HEK293 (cell line): ENCODE data around the gene EPOP.

ENCODE experiments used
- KLF1 ChIP-seq: fragments of 450-650 bp; formaldehyde crosslinking; IDR thresholded peaks from 2 replicates; pipeline ENCODE4 v1.5.1; 2016; ENCODE audit warnings: missing biosample characterization, missing genetic modification characterization
- KLF16 ChIP-seq: fragments of 450-650 bp; formaldehyde crosslinking; IDR thresholded peaks from 2 replicates; pipeline ENCODE4 v1.5.1; 2017; ENCODE audit warnings: missing biosample characterization, missing genetic modification characterization
- KLF8 ChIP-seq: fragments of 450-650 bp; formaldehyde crosslinking; IDR thresholded peaks from 2 replicates; pipeline ENCODE4 v1.5.1; 2016; ENCODE audit warnings: missing biosample characterization, missing genetic modification characterization
- PRDM4 ChIP-seq: fragments of 450-650 bp; formaldehyde crosslinking; IDR thresholded peaks from 2 replicates; pipeline ENCODE4 v1.5.1; 2017; ENCODE audit warnings: missing biosample characterization, missing genetic modification characterization
- SP7 ChIP-seq: fragments of 450-650 bp; formaldehyde crosslinking; IDR thresholded peaks from 2 replicates; pipeline ENCODE4 v1.5.1; 2016; ENCODE audit warnings: missing biosample characterization, missing genetic modification characterization
- YY1 ChIP-seq: fragments of 450-650 bp; formaldehyde crosslinking; IDR thresholded peaks from 2 replicates; pipeline ENCODE4 v1.5.1; 2018; ENCODE audit warnings: missing biosample characterization, missing genetic modification characterization
- ZNF10 ChIP-seq: fragments of 450-650 bp; formaldehyde crosslinking; IDR thresholded peaks from 2 replicates; pipeline ENCODE4 v1.5.1; 2017; ENCODE audit warnings: missing biosample characterization, missing genetic modification characterization
- ZNF112 ChIP-seq: fragments of 450-650 bp; formaldehyde crosslinking; IDR thresholded peaks from 2 replicates; pipeline ENCODE4 v1.5.0; 2017; ENCODE audit warnings: missing biosample characterization, missing genetic modification characterization
- ZNF140 ChIP-seq: fragments of 450-650 bp; formaldehyde crosslinking; IDR thresholded peaks from 2 replicates; pipeline ENCODE4 v1.5.1; 2016; ENCODE audit warnings: missing biosample characterization, missing genetic modification characterization
- ZNF175 ChIP-seq: fragments of 450-650 bp; formaldehyde crosslinking; IDR thresholded peaks from 2 replicates; pipeline ENCODE4 v1.5.1; 2016; ENCODE audit warnings: missing biosample characterization, missing genetic modification characterization
- ZNF18 ChIP-seq: fragments of 450-650 bp; formaldehyde crosslinking; IDR thresholded peaks from 2 replicates; pipeline ENCODE4 v1.5.1; 2016; ENCODE audit warnings: missing biosample characterization, missing genetic modification characterization
- ZNF24 ChIP-seq: fragments of 450-650 bp; formaldehyde crosslinking; IDR thresholded peaks from 2 replicates; pipeline ENCODE4 v1.5.1; 2016; ENCODE audit warnings: missing biosample characterization, missing genetic modification characterization
- ZNF280D ChIP-seq: fragments of 450-650 bp; formaldehyde crosslinking; IDR thresholded peaks from 2 replicates; pipeline ENCODE4 v1.5.1; 2016; ENCODE audit warnings: missing biosample characterization, missing genetic modification characterization
- ZNF341 ChIP-seq: fragments of 450-650 bp; formaldehyde crosslinking; IDR thresholded peaks from 2 replicates; pipeline ENCODE4; 2016; ENCODE audit warnings: low read depth, missing biosample characterization, missing genetic modification characterization
- ZNF354C ChIP-seq: fragments of 450-650 bp; formaldehyde crosslinking; IDR thresholded peaks from 2 replicates; pipeline ENCODE4 v1.5.1; 2016; ENCODE audit warnings: missing biosample characterization, missing genetic modification characterization, low read depth, borderline replicate concordance
- ZNF366 ChIP-seq: fragments of 450-650 bp; formaldehyde crosslinking; conservative IDR thresholded peaks from 2 replicates; pipeline ENCODE4 v1.5.1; 2016; ENCODE audit warnings: missing biosample characterization, missing genetic modification characterization
- ZNF416 ChIP-seq: fragments of 450-650 bp; formaldehyde crosslinking; IDR thresholded peaks from 2 replicates; pipeline ENCODE4 v1.5.1; 2016; ENCODE audit warnings: missing biosample characterization, missing genetic modification characterization
- ZNF518A ChIP-seq: fragments of 450-650 bp; formaldehyde crosslinking; conservative IDR thresholded peaks from 2 replicates; pipeline ENCODE4 v1.5.1; 2016; ENCODE audit warnings: low read depth, missing biosample characterization, missing genetic modification characterization
- ZNF521 ChIP-seq: fragments of 450-650 bp; formaldehyde crosslinking; IDR thresholded peaks from 2 replicates; pipeline ENCODE4 v1.5.1; 2017; ENCODE audit warnings: missing biosample characterization, mild to moderate bottlenecking, missing genetic modification characterization
- ZNF544 ChIP-seq: fragments of 450-650 bp; formaldehyde crosslinking; IDR thresholded peaks from 2 replicates; pipeline ENCODE4 v1.5.0; 2017; ENCODE audit warnings: missing biosample characterization, missing genetic modification characterization
- ZNF558 ChIP-seq: fragments of 450-650 bp; formaldehyde crosslinking; IDR thresholded peaks from 2 replicates; pipeline ENCODE4 v1.5.1; 2016; ENCODE audit warnings: missing biosample characterization, missing genetic modification characterization
- ZNF701 ChIP-seq: fragments of 450-650 bp; formaldehyde crosslinking; IDR thresholded peaks from 2 replicates; pipeline ENCODE4 v1.5.1; 2016; ENCODE audit warnings: missing biosample characterization, missing genetic modification characterization
- ZNF704 ChIP-seq: fragments of 450-650 bp; formaldehyde crosslinking; IDR thresholded peaks from 2 replicates; pipeline ENCODE4 v1.5.1; 2016; ENCODE audit warnings: missing biosample characterization, missing genetic modification characterization
- ZNF747 ChIP-seq: fragments of 450-650 bp; formaldehyde crosslinking; IDR thresholded peaks from 2 replicates; pipeline ENCODE4 v1.5.1; 2016; ENCODE audit warnings: missing biosample characterization, missing genetic modification characterization
- ZSCAN18 ChIP-seq: fragments of 450-650 bp; formaldehyde crosslinking; IDR thresholded peaks from 2 replicates; pipeline ENCODE4 v1.5.1; 2016; ENCODE audit warnings: missing biosample characterization, missing genetic modification characterization
- ZXDB ChIP-seq: fragments of 450-650 bp; formaldehyde crosslinking; IDR thresholded peaks from 2 replicates; pipeline ENCODE4 v1.5.1; 2016; ENCODE audit warnings: missing biosample characterization, missing genetic modification characterization

EPOP gene

GRCh38 chr17:38702166-38702915 is 27.6 kb upstream of the EPOP start (continued):
- no peak for TF ChIP-seq ZSCAN18 (tag by site-specific recombination)
- peak; percentile 71 for TF ChIP-seq KLF8
- no peak for TF ChIP-seq ZNF341 (tag by site-specific recombination)
- TF ChIP-seq KLF1, result peak; percentile 60
- no peak for TF ChIP-seq ZNF704 (tag by site-specific recombination)
- TF ChIP-seq ZXDB (tag by site-specific recombination), result peak; percentile 78
- no peak for TF ChIP-seq ZNF175
- 0 out of 2 replicates have a peak, but pooled peaks have one; percentile 7 for TF ChIP-seq ZNF366
- peak; percentile 95 for TF ChIP-seq PRDM4 (tag by site-specific recombination)
- TF ChIP-seq ZNF558, result no peak
- TF ChIP-seq KLF16 (tag by site-specific recombination), result peak; percentile 71; the same call in 1 of the 2 replicates
- no peak for TF ChIP-seq ZNF701 (tag by site-specific recombination)
- TF ChIP-seq ZNF518A, result no peak
- TF ChIP-seq ZNF140 (tag by site-specific recombination), result no peak
- no peak for TF ChIP-seq ZNF747 (tag by site-specific recombination)
- TF ChIP-seq ZNF24 (tag by site-specific recombination), result peak; percentile 84
- TF ChIP-seq ZNF10, result peak; percentile 81
- no peak for TF ChIP-seq YY1
- no peak for TF ChIP-seq ZNF521 (tag by site-specific recombination)
- TF ChIP-seq ZNF416 (tag by site-specific recombination), result no peak
- peak; percentile 83 for TF ChIP-seq SP7 (tag by site-specific recombination)
- no peak for TF ChIP-seq ZNF112 (tag by site-specific recombination)
- TF ChIP-seq ZNF544 (tag by site-specific recombination), result no peak
- TF ChIP-seq ZNF354C (tag by site-specific recombination), result no peak
- TF ChIP-seq ZNF280D (tag by site-specific recombination), result no peak
- TF ChIP-seq ZNF18, result no peak
